OCI-LY7 (cell line): Measurements from ENCODE around the gene FOXP1. TPM values are rescaled to one million over a fixed set of nuclear protein-coding genes. Genes with fewer than 3 reads are reported as not detected.

Experiments
- BruUV-seq: library from RNA; stranded (reverse); fragments of 400-500 nt; replicated peaks from 2 replicates; lab custom pipeline; 2021; lab: Mats Ljungman, UMichigan
- CTCF ChIA-PET: fragments of 300-600 bp; sonication (Branson Sonifier 250); formaldehyde crosslinking; loops from one replicate; lab custom pipeline; 2022; ENCODE audit warnings: antibody characterized with exemption; ENCODE audit not compliant: unreplicated experiment; lab: Charles Lee
- POLR2A ChIA-PET: fragments of 300-600 bp; sonication (Branson Sonifier 250); formaldehyde crosslinking; loops from one replicate; lab custom pipeline; 2022; ENCODE audit warnings: antibody characterized with exemption; lab: Charles Lee
- DNase-seq: peaks from one replicate; pipeline ENCODE4 v3.0.0-alpha.2; 2015; ENCODE audit warnings: low spot score
- H2AFZ ChIP-seq: fragments of 200-600 bp; sonication (generic), shearing (Covaris generic); 2 replicates; pipeline ENCODE4 v1.6.1; 2014; ENCODE audit warnings: mild to moderate bottlenecking, antibody characterized with exemption, low read length, moderate library complexity
- H3K27ac ChIP-seq: fragments of 200-600 bp; sonication (generic); 2 replicates; pipeline ENCODE4 v1.5.1; 2014; ENCODE audit warnings: mixed run types, low read depth, mild to moderate bottlenecking, moderate library complexity, low read length, inconsistent platforms; ENCODE audit not compliant: poor library complexity, severe bottlenecking
- H3K36me3 ChIP-seq: fragments of 200-600 bp; sonication (generic); 2 replicates; pipeline ENCODE4 v1.6.1; 2014; ENCODE audit warnings: mild to moderate bottlenecking, antibody characterized with exemption, low read length, moderate library complexity, mixed read lengths; ENCODE audit not compliant: insufficient read depth
- H3K4me1 ChIP-seq: fragments of 200-600 bp; sonication (generic); 2 replicates; pipeline ENCODE4 v1.5.1; 2014; ENCODE audit warnings: mild to moderate bottlenecking, low read length; ENCODE audit not compliant: insufficient read depth, poor library complexity, severe bottlenecking
- H3K4me2 ChIP-seq: fragments of 200-600 bp; sonication (generic); 2 replicates; pipeline ENCODE4 v1.6.1; 2014; ENCODE audit warnings: mild to moderate bottlenecking, low read length
- H3K4me3 ChIP-seq: fragments of 200-600 bp; sonication (generic); 2 replicates; pipeline ENCODE4 v1.5.1; 2014; ENCODE audit warnings: mild to moderate bottlenecking, low read depth, low read length; ENCODE audit not compliant: poor library complexity, severe bottlenecking
- H3K79me2 ChIP-seq: fragments of 200-600 bp; sonication (generic); 2 replicates; pipeline ENCODE4 v1.6.1; 2016; ENCODE audit warnings: low read depth, mild to moderate bottlenecking, low read length, moderate library complexity, mixed read lengths; ENCODE audit not compliant: insufficient read depth
- H3K9me2 ChIP-seq: fragments of 200-600 bp; sonication (generic); 2 replicates; pipeline ENCODE4 v1.6.1; 2016; ENCODE audit warnings: mild to moderate bottlenecking, low read length, mixed read lengths; ENCODE audit not compliant: insufficient read depth
- H3K9me3 ChIP-seq: fragments of 200-600 bp; sonication (generic); 2 replicates; pipeline ENCODE4 v1.6.1; 2014; ENCODE audit warnings: mild to moderate bottlenecking, mixed run types, low read length, mixed read lengths
- H4K20me1 ChIP-seq: fragments of 200-600 bp; sonication (generic); 2 replicates; pipeline ENCODE4 v1.6.1; 2014; ENCODE audit warnings: mild to moderate bottlenecking, antibody characterized with exemption, low read length, moderate library complexity, mixed read lengths; ENCODE audit not compliant: insufficient read depth
- EZH2phosphoT487 ChIP-seq: fragments of 200-600 bp; sonication (generic); IDR thresholded peaks from 2 replicates; pipeline ENCODE4 v1.6.1; 2018; ENCODE audit warnings: low read depth, borderline replicate concordance, mild to moderate bottlenecking, mixed run types, antibody characterized with exemption, low read length, moderate library complexity, mixed read lengths
- intact Hi-C: fragments of 100-400 bp; cut with micrococcal nuclease; formaldehyde crosslinking; loops from one replicate; pipeline ENCODE4 v1.10.0; 2022; ENCODE audit not compliant: unreplicated experiment
- total RNA-seq, 2 experiments: library from RNA; depleted of rRNA in 1 of 2; stranded (reverse); fragments of >200 nt in 1 of 2; shearing (Covaris generic) in 1 of 2; gene quantifications; 2 replicates each; pipeline ENCODE4 v1.2.3, GENCODE V29; 2014 to 2022
- TF ChIP-seq, protein P1 (sequence below): fragments of 200-600 bp; sonication (generic); conservative IDR thresholded peaks from 2 replicates; pipeline ENCODE4 v1.5.1; 2014; ENCODE audit warnings: mild to moderate bottlenecking, antibody characterized with exemption, low read length, moderate library complexity, mixed read lengths

Gene FOXP1
- total RNA-seq, 2 experiments from 2014 or later: 87.3 to 151 TPM

DNA sequence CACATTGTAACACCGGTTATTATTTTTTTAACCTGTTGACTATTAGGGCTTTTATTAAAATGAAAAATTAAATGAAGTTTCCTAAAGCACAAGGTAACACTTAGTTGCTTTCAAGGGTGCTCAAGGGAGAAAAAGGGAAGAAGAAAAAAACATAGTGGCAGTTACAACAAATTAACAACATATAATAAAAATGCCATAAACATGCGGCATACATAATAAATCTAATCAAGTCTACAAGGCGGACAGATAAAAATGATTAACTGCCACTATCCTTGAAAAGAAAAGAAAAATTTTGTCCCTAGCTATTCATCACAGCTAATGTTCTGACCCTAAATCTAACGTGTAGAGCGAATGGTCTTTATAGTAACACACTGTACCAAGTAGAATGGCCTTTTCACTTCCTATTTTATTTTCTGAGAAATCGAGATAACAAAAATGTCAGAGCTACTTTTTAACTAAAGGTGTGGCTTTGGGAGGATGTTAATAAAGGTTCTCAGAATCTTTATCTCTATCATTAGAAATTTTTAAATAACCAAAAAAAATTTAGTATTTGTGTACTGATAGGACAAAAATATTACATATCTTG is 194.9 kb downstream of the FOXP1 start:
- H3K4me1 ChIP-seq: peaks cover 77% of the 10 kb centered on the region
- no peaks in the 10 kb centered on the region; the same call in 1 of the 2 replicates for H4K20me1 ChIP-seq
- ChIA-PET POLR2A (interaction anchor here (0.6 to 8.3 kb wide), 9 partner anchors 13 to 257 kb away, joined by 3 to 54 read pairs (median 4); no protein-coding TSS in a partner anchor), CTCF (interaction anchor here (0.6 kb wide), 1 partner anchor 11 kb away, joined by 3 read pairs; no protein-coding TSS in a partner anchor)
- intact Hi-C loops: loop anchor here (2.0 kb wide), 1 partner anchor 324 kb away; no protein-coding TSS in a partner anchor
- H3K36me3 ChIP-seq: no peaks in the 10 kb centered on the region
- peak; percentile 54 for DNase-seq
- peaks cover 73% of the 10 kb centered on the region for H3K79me2 ChIP-seq
- no peak for TF ChIP-seq EZH2phosphoT487
- TF ChIP-seq, protein P1, sequence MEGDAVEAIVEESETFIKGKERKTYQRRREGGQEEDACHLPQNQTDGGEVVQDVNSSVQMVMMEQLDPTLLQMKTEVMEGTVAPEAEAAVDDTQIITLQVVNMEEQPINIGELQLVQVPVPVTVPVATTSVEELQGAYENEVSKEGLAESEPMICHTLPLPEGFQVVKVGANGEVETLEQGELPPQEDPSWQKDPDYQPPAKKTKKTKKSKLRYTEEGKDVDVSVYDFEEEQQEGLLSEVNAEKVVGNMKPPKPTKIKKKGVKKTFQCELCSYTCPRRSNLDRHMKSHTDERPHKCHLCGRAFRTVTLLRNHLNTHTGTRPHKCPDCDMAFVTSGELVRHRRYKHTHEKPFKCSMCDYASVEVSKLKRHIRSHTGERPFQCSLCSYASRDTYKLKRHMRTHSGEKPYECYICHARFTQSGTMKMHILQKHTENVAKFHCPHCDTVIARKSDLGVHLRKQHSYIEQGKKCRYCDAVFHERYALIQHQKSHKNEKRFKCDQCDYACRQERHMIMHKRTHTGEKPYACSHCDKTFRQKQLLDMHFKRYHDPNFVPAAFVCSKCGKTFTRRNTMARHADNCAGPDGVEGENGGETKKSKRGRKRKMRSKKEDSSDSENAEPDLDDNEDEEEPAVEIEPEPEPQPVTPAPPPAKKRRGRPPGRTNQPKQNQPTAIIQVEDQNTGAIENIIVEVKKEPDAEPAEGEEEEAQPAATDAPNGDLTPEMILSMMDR: no peak
- peak overlapping the region; percentile 15; the same call in 1 of the 2 replicates for H2AFZ ChIP-seq
- H3K9me3 ChIP-seq: no peaks in the 10 kb centered on the region
- no peaks in the 10 kb centered on the region for H3K9me2 ChIP-seq
- H3K27ac ChIP-seq: peak overlapping the region; percentile 90
- no TSS peak for BruUV-seq
- peak overlapping the region; percentile 62 for H3K4me2 ChIP-seq
- H3K4me3 ChIP-seq: peak overlapping the region; percentile 39

DNA sequence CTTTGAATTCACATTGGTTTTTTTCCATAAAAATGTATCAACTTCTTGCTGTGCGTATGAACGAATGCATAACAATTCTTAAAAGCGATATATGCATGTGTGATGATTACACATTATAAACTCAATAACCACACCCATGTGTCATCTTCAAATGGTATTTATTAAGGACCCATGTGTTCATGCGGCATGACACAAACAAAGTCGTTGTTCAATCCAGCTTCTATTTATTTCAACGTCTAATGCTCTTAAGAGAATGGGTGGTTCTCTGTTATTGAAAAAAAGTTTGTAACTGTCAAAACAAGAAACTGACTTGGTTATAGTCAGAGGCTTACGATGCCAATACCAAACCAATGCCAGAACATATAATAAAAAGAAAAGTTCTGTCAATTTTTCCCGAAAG is 195.9 kb downstream of the FOXP1 start:
- Histone ChIP-seq H3K27ac (no peak overlapping the region), H3K79me2 (peaks cover 62% of the 10 kb centered on the region), H3K4me3 (no peak overlapping the region), H2AFZ (no peak overlapping the region), H3K36me3 (no peaks in the 10 kb centered on the region), H3K9me2 (no peaks in the 10 kb centered on the region), H4K20me1 (no peaks in the 10 kb centered on the region; the same call in 1 of the 2 replicates), H3K4me1 (peaks cover 67% of the 10 kb centered on the region), H3K4me2 (peak overlapping the region; percentile 62), H3K9me3 (no peaks in the 10 kb centered on the region)
- BruUV-seq: no TSS peak
- intact Hi-C loops: no loop called here
- no peak for TF ChIP-seq EZH2phosphoT487
- TF ChIP-seq, protein P1: no peak
- CTCF ChIA-PET: interaction anchor here (1.2 kb wide), 1 partner anchor 31 kb away, joined by 3 read pairs; no protein-coding TSS in a partner anchor
- POLR2A ChIA-PET: interaction anchor here (0.6 to 8.3 kb wide), 8 partner anchors 10 to 1399 kb away, joined by 3 to 54 read pairs (median 4); no protein-coding TSS in a partner anchor
- DNase-seq: no peak
